Erythroblast (primary cell): ENCODE data around the gene FAM163B.

Experiments
- GATA1 ChIP-seq: IDR thresholded peaks from 2 replicates; pipeline ENCODE4 v1.6.1; 2011; ENCODE audit warnings: low read depth, mild to moderate bottlenecking, control low read depth, low read length, moderate library complexity
- POLR2A ChIP-seq: IDR thresholded peaks from 2 replicates; pipeline ENCODE4 v1.6.1; 2011; ENCODE audit warnings: mild to moderate bottlenecking, low read length

GRCh38 chr9:133638076-133638475, 28.9 kb upstream of the FAM163B start:
- no peak for TF ChIP-seq POLR2A
- TF ChIP-seq GATA1: no peak
